Stimulated activated CD4-positive, alpha-beta T cell treated with anti-CD3 and anti-CD28 coated beads, Interleukin-2, amount 100 ng/mL, for 48 hours (primary cell): ENCODE results near the gene LGMN.

Source experiments
- DNase-seq, 2 donors: peaks; one replicate each; pipeline ENCODE4 v3.0.0-alpha.2; 2020

The LGMN gene

GRCh38 chr14:92724516-92725340 is 23.7 kb downstream of the LGMN start:
- DNase-seq = no peak

GRCh38 chr14:92719890-92720323 is 28.5 kb downstream of the LGMN start:
- DNase-seq = no peak

GRCh38 chr14:92719421-92719820 is 29.0 kb downstream of the LGMN start:
- DNase-seq = no peak

GRCh38 chr14:92718664-92719063 is 29.8 kb downstream of the LGMN start:
- DNase-seq = no peak

- no peak for DNase-seq
These were observed 30.8 kb downstream of the LGMN start for GRCh38 chr14:92717571-92718042.

GRCh38 chr14:92716131-92716530 is 32.3 kb downstream of the LGMN start:
- DNase-seq = no peak

GRCh38 chr14:92714739-92715307 is 33.6 kb downstream of the LGMN start:
- DNase-seq = peak; percentile 87 to 92

GRCh38 chr14:92712654-92713051 is 35.8 kb downstream of the LGMN start:
- no peak for DNase-seq

- no peak for DNase-seq
These were observed 36.3 kb downstream of the LGMN start for GRCh38 chr14:92711976-92712653.

- DNase-seq = no peak
These were observed 38.5 kb downstream of the LGMN start for GRCh38 chr14:92710001-92710341.

GRCh38 chr14:92709340-92710000 is 39.0 kb downstream of the LGMN start:
- no peak for DNase-seq

- DNase-seq = no peak
These were observed 42.0 kb downstream of the LGMN start for GRCh38 chr14:92706386-92706785.

- DNase-seq = no peak
These were observed 43.6 kb downstream of the LGMN start for GRCh38 chr14:92704821-92705220.

GRCh38 chr14:92704036-92704804 is 44.2 kb downstream of the LGMN start:
- DNase-seq = no peak

GRCh38 chr14:92703516-92703915 is 44.9 kb downstream of the LGMN start:
- DNase-seq = no peak

- no peak for DNase-seq
These were observed 45.9 kb downstream of the LGMN start for GRCh38 chr14:92702441-92702918.

- DNase-seq = no peak
These were observed 46.6 kb downstream of the LGMN start for GRCh38 chr14:92701826-92702225.

GRCh38 chr14:92698393-92698792 is 50.0 kb downstream of the LGMN start:
- no peak for DNase-seq

GRCh38 chr14:92696366-92696765 is 52.1 kb downstream of the LGMN start:
- no peak for DNase-seq

- no peak for DNase-seq
These were observed 52.9 kb downstream of the LGMN start for GRCh38 chr14:92695562-92695961.

GRCh38 chr14:92694807-92695206 is 53.6 kb downstream of the LGMN start:
- DNase-seq = no peak

- no peak for DNase-seq
These were observed 54.2 kb downstream of the LGMN start for GRCh38 chr14:92693998-92694795.
